LNCAP (cell line): ENCODE measurements around the gene APBA3.

ENCODE experiments used
- TF ChIP-seq, protein P1 (sequence below): fragments of 450-650 bp; IDR thresholded peaks from 2 replicates; pipeline ENCODE4 v1.5.1; 2017; ENCODE audit warnings: mild to moderate bottlenecking

The APBA3 gene

GRCh38 chr19:3766520-3766919 is 5.0 kb upstream of the APBA3 start:
- TF ChIP-seq, protein P1, sequence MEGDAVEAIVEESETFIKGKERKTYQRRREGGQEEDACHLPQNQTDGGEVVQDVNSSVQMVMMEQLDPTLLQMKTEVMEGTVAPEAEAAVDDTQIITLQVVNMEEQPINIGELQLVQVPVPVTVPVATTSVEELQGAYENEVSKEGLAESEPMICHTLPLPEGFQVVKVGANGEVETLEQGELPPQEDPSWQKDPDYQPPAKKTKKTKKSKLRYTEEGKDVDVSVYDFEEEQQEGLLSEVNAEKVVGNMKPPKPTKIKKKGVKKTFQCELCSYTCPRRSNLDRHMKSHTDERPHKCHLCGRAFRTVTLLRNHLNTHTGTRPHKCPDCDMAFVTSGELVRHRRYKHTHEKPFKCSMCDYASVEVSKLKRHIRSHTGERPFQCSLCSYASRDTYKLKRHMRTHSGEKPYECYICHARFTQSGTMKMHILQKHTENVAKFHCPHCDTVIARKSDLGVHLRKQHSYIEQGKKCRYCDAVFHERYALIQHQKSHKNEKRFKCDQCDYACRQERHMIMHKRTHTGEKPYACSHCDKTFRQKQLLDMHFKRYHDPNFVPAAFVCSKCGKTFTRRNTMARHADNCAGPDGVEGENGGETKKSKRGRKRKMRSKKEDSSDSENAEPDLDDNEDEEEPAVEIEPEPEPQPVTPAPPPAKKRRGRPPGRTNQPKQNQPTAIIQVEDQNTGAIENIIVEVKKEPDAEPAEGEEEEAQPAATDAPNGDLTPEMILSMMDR = no peak

- TF ChIP-seq, protein P1 = no peak
Measured at GRCh38 chr19:3765121-3765520, 3.6 kb upstream of the APBA3 start.

DNA sequence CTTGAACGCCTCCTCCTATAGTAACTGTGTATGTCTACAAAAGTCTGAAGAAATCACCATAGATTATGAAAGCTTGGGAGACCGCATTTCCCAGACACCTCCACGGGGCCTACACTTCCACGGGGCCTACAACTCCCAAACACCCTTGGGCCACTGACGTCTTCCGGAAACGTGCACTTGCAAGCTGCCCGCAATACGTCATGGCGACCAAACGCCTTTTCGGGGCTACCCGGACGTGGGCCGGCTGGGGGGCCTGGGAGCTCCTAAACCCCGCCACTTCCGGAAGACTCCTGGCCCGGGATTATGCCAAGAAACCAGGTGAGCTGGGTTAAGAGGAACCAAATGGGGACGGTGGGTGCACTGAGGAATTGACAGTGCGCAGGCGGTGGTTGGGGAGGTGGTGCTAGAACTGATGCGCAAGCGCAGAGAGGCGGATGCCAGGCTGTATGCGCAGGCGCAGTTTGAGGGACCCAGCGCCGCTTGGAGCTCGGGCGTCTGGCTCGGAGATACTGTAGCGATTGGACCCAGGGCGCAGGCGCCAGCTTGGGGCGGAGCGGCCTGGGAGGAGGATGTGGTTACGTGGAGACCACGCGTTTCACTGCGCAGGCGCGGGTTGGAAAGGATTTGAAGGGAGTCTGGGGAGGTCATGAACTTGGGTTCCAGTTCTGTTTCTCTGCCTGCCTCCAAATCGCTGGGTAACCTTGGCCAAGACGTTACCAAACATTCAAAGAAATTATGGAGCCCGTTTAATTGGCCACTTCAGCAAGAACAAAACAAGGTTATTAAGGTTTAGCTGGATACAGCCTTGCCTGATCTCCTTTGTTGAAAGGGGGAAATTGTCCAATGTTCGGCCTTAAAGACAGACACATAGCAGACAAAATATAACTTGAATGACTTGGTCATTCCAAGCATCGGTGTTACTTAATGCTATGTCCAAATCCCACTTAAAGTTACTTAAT is 1.3 kb upstream of the APBA3 start, which contains the start of gene MRPL54:
TSS of gene MRPL54 (plus strand) at position 182 of the 959 bp plus-strand sequence. CDS start at position 201, 19 bp downstream.
- TF ChIP-seq, protein P1 = no peak

GRCh38 chr19:3762130-3762473 is 610 bp upstream of the APBA3 start:
- TF ChIP-seq, protein P1 = no peak

DNA sequence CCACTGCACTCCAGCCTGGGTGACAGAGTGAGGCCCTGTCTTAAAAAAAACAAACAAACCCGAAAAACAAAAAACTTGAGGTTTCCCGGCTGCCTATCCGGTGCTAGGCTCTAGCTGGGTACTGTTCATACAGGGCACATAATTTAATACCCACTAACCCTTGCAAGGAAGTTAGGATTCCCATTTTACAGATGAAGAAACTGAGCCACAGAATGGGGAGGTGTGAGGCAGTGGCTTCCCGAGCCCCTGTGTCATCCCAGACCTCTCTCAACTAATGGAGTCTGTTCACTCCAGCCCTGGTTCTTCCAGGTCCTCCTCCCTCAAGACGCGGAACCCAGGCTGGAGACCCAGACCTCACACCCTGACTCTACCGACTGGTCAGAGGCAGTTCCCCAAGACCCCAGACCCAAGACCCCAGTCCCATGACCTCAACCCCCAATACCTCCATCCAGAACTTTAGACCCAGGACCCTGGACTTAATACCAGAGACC is 576 bp downstream of the APBA3 start:
- TF ChIP-seq, protein P1 = no peak

GRCh38 chr19:3759482-3760254 is 1.8 kb downstream of the APBA3 start:
- TF ChIP-seq, protein P1 = no peak

- TF ChIP-seq, protein P1 = no peak
Measured at GRCh38 chr19:3753631-3754410, 7.7 kb downstream of the APBA3 start.
